Posterior cingulate gyrus (tissue), 11 donors: ENCODE data around the gene PFKL.
"Not testable (repeated sequence)": the region's sequence is repeated elsewhere in the genome, so short reads cannot be mapped to it uniquely, and the experiment has no call there.

Experiments
- DNase-seq, 10 donors: peaks; one replicate each; pipeline versions ENCODE4 v3.0.0 to v3.0.0-alpha.2; 2020 to 2021; ENCODE audit warnings: mixed read lengths in 3 of 10
- intact Hi-C: fragments of 100-400 bp; cut with DNase I; formaldehyde crosslinking; loops from one replicate; pipeline ENCODE4 v1.15.1; 2023

PFKL gene

DNA sequence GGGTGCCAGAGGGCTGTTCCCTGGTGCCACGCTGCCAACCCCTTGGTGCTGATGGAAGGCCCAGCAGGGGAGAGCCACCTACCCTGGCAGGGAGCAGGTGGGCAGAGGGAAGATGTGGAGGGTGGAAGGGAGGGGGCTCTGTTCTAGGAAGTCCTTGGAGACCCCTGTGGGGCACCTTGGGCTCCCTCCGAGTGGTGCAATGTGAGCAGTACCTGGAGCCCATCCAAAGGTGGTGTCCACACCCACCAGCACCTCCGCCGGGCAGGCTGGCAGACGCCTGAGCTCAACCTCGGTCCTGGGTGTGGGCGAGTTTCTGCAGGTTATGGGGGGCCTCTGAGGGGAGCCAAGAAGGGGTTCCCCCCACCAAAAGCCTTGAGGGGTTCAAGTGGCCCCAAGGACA lies 26.8 kb upstream of the PFKL start:
- DNase-seq, result peak in 1 of 10 donors; percentile 49
- intact Hi-C loops, result no loop called here

GRCh38 chr21:44275041-44275440 lies 24.8 kb upstream of the PFKL start:
- intact Hi-C loops, result loop anchor here (2.0 kb wide), 1 partner anchor 46 kb away; no protein-coding TSS in a partner anchor
- DNase-seq, result no peak

GRCh38 chr21:44279354-44280260 lies 20.2 kb upstream of the PFKL start:
- intact Hi-C loops, result no loop called here
- DNase-seq, result no peak

GRCh38 chr21:44281801-44282200 lies 18.1 kb upstream of the PFKL start:
- intact Hi-C loops, result no loop called here
- DNase-seq, result no peak

DNA sequence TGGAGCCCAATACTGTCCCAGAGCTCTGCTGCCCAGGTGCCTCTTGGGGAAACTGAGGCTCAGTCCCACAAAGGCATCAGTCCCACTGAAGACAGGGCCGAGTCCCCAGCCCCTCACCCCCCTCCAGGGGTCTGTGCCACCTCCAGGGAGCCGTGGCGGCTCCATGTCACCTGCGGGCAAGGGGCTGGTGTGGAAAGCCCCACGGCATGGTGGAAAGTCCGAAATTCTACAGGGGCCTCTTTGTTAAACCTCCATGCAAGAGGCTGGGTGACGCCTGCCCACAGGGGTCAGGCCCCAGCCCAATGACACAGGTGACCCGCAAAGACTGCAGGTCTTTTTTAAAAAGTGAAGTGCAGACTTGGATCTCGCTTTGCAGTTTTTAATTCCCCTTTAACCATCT lies 17.5 kb upstream of the PFKL start:
- no peak for DNase-seq
- intact Hi-C loops, result no loop called here

DNA sequence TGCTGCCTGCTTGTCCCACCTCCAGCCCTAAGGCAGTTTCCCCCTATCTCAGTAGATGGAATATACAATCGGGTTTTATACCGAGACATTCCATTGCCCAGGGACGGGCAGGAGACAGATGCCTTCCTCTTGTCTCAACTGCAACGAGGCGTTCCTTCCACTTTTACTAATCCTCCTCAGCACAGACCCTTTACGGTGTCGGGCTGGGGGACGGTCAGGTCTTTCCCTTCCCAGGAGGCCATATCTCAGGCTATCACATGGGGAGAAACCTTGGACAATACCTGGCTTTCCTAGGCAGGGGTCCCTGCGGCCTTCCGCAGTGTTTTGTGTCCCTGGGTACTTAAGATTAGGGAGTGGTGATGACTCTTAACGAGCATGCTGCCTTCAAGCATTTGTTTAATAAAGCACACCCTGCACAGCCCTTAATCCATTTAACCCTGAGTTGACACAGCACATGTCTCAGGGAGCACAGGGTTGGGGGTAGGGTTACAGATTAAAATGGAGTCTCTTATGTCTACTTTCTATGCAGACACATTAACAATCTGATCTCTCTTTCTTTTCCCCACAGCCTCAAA lies 16.6 kb upstream of the PFKL start:
- intact Hi-C loops, DNase-seq: not testable (repeated sequence)

- no peak for DNase-seq
- intact Hi-C loops, result no loop called here
Observed at GRCh38 chr21:44283948-44284347, 15.9 kb upstream of the PFKL start.

- peak in 1 of 10 donors; percentile 83 for DNase-seq
- intact Hi-C loops, result no loop called here
Observed at GRCh38 chr21:44285138-44285992, 14.5 kb upstream of the PFKL start, which contains the start of gene AIRE. Gene AIRE (plus strand): TSS chr21:44285876. CDS start chr21:44286007, 131 bp downstream.

GRCh38 chr21:44286086-44286715 lies 13.7 kb upstream of the PFKL start:
- DNase-seq, result peak in 1 of 10 donors; percentile 68
- intact Hi-C loops, result no loop called here

GRCh38 chr21:44286716-44287632 lies 12.9 kb upstream of the PFKL start:
- intact Hi-C loops, result no loop called here
- DNase-seq, result peak in 1 of 10 donors; percentile 80

DNA sequence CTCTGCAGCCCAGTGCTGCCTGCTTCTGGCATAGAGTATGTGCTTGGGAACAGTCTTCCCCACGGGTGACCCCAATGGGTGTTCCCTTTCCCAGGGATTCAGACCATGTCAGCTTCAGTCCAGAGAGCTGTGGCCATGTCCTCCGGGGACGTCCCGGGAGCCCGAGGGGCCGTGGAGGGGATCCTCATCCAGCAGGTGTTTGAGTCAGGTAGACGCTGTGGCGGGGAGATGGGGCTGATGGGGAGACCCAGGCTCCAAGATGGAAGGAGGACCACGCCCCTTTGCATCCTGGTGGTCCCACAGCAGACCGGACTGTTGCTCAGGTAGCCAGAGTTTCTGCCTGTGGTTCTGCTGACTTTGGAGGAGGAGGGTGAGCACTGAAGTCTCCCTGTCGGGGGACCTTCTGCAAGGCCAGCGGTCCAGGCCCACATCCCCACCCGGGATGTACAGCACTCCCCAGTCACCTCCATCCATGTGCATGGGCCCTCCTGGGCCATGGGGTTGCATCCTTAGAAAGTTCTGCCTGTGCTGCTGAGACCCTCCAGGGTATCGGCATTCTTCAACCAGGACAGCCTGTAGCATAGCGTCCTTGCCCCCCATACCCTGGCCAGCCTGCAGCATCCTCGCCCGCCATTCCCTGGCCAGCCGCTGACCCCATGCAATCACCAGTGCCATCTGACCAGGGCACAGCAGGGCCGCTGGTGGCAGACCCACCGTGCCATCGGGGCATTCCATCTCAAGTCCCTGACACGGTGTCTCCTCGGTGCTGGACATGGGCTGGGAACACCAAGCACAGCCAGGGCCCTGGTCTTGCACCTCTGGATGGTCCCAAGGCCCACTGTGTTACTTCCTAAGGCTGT lies 11.4 kb upstream of the PFKL start:
- DNase-seq, result peak in 2 of 10 donors; percentile 3 to 84
- intact Hi-C loops, result no loop called here

- intact Hi-C loops, result no loop called here
- DNase-seq, result peak in 2 of 10 donors; percentile 1 to 65
Observed at GRCh38 chr21:44289381-44290010, 10.4 kb upstream of the PFKL start.

DNA sequence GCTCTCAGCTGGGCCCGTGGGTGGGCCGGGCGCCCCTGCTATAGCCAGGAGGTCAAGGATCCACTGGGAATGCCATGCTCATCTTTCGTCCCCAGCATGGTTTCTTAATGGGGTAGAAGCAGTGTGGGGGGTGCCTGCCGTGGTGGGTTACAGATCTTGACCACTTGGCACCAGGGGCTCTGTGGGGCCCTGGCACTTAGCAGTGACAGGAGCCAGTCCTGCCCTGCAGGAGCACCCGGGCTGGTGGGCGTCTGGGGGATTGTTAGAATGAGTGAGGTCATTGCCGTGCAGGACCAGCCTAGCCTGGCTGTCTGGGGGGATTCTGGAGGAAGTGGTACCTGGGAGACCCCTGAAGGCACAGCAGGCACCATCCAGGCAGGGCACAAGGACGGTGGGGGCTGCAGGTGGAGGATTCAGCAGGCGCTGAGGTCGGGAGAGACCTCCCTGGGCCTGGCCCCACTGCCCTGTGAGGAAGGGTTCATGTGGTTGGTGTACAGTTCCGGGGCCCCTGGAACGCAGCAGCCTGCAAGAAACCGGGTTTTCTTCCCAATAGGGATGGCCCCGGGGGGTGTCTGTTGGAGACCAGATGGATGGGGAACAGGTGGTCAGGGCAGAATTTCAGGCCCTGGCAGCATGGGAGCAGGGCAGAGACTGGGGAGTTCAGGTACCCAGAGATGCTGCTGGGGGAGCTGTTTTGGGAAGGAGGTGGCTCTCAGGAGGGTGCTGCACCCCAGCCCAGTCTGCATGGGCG lies 9.4 kb upstream of the PFKL start:
- peak in 1 of 10 donors; percentile 78 for DNase-seq

DNA sequence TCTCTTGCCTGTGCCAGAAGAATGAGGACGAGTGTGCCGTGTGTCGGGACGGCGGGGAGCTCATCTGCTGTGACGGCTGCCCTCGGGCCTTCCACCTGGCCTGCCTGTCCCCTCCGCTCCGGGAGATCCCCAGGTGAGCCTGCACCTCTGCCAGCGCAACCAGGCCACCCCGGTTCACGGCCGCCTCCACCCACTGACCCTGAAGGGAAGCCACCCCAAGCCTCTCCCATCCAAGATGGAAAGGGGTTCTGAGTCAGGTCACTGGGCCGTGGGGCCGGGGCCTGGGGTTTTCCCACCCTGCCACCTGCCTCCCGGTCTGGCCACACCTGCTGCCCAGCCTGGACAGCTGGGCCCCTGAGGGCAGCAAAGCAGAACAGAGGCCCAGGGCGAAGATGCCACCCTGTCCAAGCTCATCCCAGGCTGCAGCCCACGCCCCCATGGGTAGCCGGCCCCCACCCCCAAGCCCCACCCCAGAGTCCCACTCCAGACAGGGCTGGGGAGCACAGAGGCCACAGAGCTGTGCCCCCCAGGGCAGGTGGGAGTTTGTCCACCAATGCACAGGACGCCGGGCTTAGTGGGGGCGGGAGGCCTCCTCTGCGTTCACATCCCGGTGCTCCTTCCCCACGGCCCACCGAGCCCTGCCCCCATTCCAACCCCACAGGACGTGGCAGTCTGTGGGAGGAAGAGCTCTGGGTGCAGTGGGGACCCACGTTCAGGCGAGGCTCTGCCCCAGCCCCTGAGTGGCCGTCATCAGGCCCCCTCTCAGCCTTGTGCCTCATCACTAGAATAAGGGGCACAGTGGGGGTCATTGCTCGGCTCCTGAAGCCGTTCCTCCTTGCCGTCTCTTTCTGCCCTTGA lies 8.5 kb upstream of the PFKL start:
- peak in 1 of 10 donors; percentile 80 for DNase-seq
- intact Hi-C loops, result no loop called here

More for the DNA sequence above, 9.4 kb upstream of the PFKL start:
- intact Hi-C loops, result no loop called here

DNA sequence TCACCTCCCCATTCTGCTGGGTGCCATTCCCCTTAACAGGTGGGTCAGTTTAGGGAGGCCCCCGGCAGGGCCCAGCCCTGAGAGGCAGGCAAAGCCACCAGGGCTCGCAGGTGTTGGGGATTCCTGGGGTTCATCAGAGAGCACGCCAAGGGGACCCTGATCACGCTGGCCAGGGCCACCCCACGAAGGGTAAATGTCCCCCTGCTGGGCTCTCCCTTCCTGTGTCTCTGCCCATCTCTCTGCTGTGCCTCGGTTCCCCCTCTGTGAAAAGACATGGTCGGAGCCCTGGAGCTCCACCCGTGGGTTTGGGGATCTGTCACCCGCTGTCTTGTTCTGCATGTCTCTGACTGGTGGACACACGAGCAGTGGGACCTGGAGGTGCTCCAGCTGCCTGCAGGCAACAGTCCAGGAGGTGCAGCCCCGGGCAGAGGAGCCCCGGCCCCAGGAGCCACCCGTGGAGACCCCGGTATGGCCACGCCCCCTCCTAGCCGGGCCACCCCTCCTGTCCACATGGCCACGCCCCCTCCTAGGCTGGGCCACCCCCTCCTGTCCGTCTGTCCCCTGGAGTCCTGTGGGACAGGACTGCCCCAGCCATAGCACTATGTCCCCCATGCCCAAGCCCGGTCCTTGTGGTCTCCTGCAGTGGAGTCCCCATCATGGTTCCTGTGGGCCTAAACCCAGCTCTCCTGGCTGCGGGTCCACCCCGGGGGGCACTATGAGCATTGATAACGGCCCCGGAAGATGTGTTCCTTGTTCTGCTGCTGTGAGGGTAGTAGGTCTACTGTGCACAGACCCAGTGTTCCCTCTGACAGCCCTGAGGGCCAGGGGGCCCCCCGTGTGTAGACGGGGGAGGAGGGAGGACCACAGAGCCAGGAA lies 7.7 kb upstream of the PFKL start:
- intact Hi-C loops, result no loop called here
- peak in 1 of 10 donors; percentile 84 for DNase-seq
